Stimulated activated naive CD8-positive, alpha-beta T cell treated with anti-CD3 and anti-CD28 coated beads, Interleukin-15, Interleukin-2, amounts not matched to agents 100 ng/mL and 50 ng/mL, for 24 hours (primary cell): ENCODE measurements around the gene EPHA2.

Experiments used
- H3K27ac Mint-ChIP-seq: one replicate; pipeline ENCODE4 v1.8.0; 2021; ENCODE audit warnings: mild to moderate bottlenecking, mixed read lengths
- H3K27me3 Mint-ChIP-seq: one replicate; pipeline ENCODE4 v1.8.0; 2021; ENCODE audit warnings: mixed read lengths
- H3K36me3 Mint-ChIP-seq: one replicate; pipeline ENCODE4 v1.8.0; 2021; ENCODE audit warnings: low read depth, mixed read lengths
- H3K4me1 Mint-ChIP-seq: one replicate; pipeline ENCODE4 v1.8.0; 2021; ENCODE audit warnings: low read depth, mixed read lengths
- H3K4me3 Mint-ChIP-seq: one replicate; pipeline ENCODE4 v1.8.0; 2021; ENCODE audit warnings: mild to moderate bottlenecking, mixed read lengths
- H3K9me3 Mint-ChIP-seq: one replicate; pipeline ENCODE4 v1.8.0; 2021; ENCODE audit warnings: mixed read lengths

EPHA2 gene

DNA sequence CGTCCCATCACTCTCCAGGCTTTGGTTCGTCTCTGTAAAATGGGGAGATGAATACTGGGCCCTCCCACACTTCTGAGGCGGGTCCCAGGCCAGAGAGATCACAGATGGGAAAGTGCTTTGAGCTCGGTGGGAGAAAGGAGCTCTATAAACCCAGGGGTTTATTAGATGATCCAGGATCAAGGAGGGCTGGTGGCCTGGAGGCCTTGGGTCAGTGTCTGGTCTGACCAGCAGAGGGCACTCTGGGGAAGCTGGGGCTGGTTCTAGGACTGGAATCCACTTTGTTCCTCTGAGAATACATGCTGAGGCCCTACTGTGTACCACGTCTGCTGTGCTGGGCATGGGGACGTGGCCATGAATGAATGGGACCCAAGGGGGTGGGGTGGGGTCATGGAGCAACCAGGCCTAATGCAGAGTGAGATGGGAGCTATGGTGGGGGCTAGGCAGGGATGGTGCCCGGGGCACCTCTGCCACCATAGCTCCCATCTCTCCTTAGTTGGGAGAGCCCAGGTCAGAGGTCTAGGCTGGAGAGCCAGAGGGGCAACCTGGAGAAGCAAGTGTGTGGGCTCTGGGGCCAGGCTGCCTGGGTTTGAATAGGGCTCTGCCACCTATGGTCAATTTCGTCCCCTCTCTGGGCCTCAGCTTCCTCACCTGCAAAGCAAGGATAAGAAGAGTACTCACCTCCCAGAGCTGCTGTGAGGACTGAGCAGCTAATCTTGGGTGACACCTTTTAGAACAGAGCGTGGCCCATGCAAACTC lies 73.4 kb downstream of the EPHA2 start:
- H3K27me3 Mint-ChIP-seq = no peaks in the 10 kb centered on the region
- no peaks in the 10 kb centered on the region for H3K9me3 Mint-ChIP-seq
- H3K4me1 Mint-ChIP-seq = peaks cover 6% of the 10 kb centered on the region
- no peak overlapping the region for H3K27ac Mint-ChIP-seq
- H3K36me3 Mint-ChIP-seq = no peaks in the 10 kb centered on the region
- H3K4me3 Mint-ChIP-seq = no peak overlapping the region

DNA sequence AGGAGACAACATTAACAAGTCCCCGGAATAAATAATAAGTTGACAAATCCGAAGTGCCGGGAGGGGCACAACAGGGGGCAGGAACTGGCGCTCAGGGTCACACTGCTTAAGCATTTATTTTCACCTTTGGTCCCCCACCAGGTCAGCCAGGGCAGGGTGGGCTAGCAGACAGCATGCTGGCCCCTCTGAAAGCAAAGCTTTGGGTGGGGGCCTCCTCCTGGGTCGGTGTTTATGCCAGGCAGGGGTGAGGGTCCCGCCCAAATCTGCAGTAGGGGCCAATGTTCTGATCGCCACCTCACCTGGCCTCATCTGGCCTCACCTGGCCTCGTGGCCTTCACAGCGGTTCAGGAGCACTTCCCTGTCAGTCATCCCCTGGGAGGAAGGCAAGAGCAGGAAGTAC lies 74.2 kb downstream of the EPHA2 start:
- no peak overlapping the region for H3K4me3 Mint-ChIP-seq
- peaks cover 6% of the 10 kb centered on the region for H3K4me1 Mint-ChIP-seq
- H3K27ac Mint-ChIP-seq = no peak overlapping the region
- H3K27me3 Mint-ChIP-seq = no peaks in the 10 kb centered on the region
- H3K9me3 Mint-ChIP-seq = no peaks in the 10 kb centered on the region
- no peaks in the 10 kb centered on the region for H3K36me3 Mint-ChIP-seq

DNA sequence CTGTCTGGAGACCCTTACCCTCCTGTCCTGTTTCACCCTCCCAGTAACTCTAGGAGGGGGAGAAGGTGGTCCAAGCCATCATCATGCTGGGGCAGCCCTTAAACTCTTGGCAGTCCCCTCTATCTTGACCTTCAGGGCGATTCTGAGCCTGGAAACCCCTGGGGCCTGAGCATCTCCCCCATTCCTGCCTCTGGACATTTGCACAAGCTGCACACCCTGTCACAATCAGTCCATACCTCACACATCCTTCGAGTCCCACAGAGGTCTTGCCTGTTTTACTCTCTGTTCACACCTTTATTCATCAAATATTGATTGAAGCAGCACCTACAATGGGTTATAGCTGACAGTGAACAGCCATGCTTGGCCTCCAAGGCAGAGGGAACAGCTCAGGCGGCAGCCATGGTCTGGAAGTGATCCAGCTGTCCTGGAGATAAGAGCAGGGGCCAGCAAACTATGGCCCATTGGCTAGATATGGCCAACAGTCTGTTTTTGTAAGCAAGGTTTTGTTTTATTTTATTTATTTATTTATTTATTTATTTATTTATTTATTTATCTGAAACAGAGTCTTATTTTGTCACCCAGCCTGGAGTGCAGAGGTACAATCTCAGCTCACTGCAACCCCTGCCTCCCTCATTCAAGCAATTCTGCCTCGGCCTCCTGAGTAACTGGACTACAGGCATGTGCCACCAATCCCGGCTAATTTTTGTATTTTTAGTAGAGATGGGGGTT lies 75.3 kb downstream of the EPHA2 start:
- Mint-ChIP-seq H3K4me3 (no peak overlapping the region), H3K9me3 (no peaks in the 10 kb centered on the region), H3K27me3 (no peaks in the 10 kb centered on the region)

GRCh38 chr1:16078925-16079656 lies 76.8 kb downstream of the EPHA2 start:
- H3K36me3 Mint-ChIP-seq = no peaks in the 10 kb centered on the region
- peaks cover 10% of the 10 kb centered on the region for H3K4me1 Mint-ChIP-seq
- H3K27me3 Mint-ChIP-seq = peaks cover 5% of the 10 kb centered on the region
- H3K9me3 Mint-ChIP-seq = no peaks in the 10 kb centered on the region
- H3K4me3 Mint-ChIP-seq = no peak overlapping the region
- H3K27ac Mint-ChIP-seq = no peak overlapping the region

More for the DNA sequence above, 75.3 kb downstream of the EPHA2 start:
- Mint-ChIP-seq H3K4me1 (peaks cover 6% of the 10 kb centered on the region), H3K36me3 (no peaks in the 10 kb centered on the region), H3K27ac (no peak overlapping the region)

DNA sequence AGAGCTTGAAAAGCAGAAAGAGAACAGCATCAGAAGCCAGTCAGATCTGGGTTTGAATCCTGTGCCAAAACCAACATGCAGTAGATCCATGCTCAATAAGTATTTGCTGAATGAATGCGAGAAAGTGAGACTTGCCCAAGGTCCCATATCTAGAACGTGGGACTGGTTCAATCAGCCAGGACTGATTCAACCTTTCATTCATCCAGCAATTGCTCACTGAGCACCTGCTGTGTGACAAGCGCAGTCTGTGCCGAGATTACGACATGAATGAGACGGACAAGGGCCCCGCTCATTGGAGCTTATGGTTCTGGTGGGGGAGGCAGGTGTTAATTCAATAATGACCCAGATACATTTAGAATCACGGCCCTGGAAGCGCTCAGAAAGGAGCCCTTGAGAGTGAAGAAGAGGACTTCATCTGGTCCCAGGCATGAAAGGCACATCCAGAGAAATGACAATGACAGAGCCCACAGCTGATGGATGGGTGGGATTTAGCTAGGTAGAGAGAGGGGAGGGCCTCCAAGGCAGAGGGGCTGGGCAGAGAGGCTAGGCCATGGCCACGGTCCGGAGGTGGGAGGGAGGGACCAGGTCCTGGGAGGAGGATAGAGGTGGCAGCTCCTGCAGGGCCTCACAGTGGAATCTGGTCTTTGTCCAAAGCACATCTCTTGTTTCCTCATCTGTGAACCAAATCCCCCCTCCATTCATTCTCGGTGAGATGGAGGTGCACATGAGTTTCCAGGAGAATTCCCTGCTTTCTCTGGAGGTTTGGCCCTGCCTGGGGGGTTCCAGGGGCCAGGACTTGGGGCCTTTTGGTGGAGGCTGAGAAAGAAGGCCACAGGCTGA lies 78.2 kb downstream of the EPHA2 start:
- H3K27ac Mint-ChIP-seq = no peak overlapping the region
- H3K4me3 Mint-ChIP-seq = no peak overlapping the region

GRCh38 chr1:16076865-16077238 lies 79.0 kb downstream of the EPHA2 start:
- Mint-ChIP-seq H3K27ac (no peak overlapping the region), H3K4me3 (no peak overlapping the region), H3K9me3 (no peaks in the 10 kb centered on the region), H3K36me3 (no peaks in the 10 kb centered on the region), H3K4me1 (peaks cover 15% of the 10 kb centered on the region), H3K27me3 (peaks cover 14% of the 10 kb centered on the region)

More for the DNA sequence above, 78.2 kb downstream of the EPHA2 start:
- peaks cover 10% of the 10 kb centered on the region for H3K27me3 Mint-ChIP-seq
- H3K36me3 Mint-ChIP-seq = no peaks in the 10 kb centered on the region
- no peaks in the 10 kb centered on the region for H3K9me3 Mint-ChIP-seq
- H3K4me1 Mint-ChIP-seq = peaks cover 15% of the 10 kb centered on the region

GRCh38 chr1:16076031-16076864 lies 79.6 kb downstream of the EPHA2 start:
- peaks cover 15% of the 10 kb centered on the region for H3K4me1 Mint-ChIP-seq
- H3K27me3 Mint-ChIP-seq = peaks cover 16% of the 10 kb centered on the region
- H3K36me3 Mint-ChIP-seq = no peaks in the 10 kb centered on the region
- H3K27ac Mint-ChIP-seq = no peak overlapping the region
- H3K4me3 Mint-ChIP-seq = no peak overlapping the region
- no peaks in the 10 kb centered on the region for H3K9me3 Mint-ChIP-seq

- peaks cover 15% of the 10 kb centered on the region for H3K4me1 Mint-ChIP-seq
- H3K4me3 Mint-ChIP-seq = no peak overlapping the region
- H3K36me3 Mint-ChIP-seq = no peaks in the 10 kb centered on the region
- peaks cover 18% of the 10 kb centered on the region for H3K27me3 Mint-ChIP-seq
- no peaks in the 10 kb centered on the region for H3K9me3 Mint-ChIP-seq
- no peak overlapping the region for H3K27ac Mint-ChIP-seq
These were observed 80.4 kb downstream of the EPHA2 start for GRCh38 chr1:16075337-16076030.
